ENCODE results near the gene TAS2R14.

Gene TAS2R14

GRCh38 chr12:10904686-10905085 is 34.4 kb downstream of the TAS2R14 start:
- DNase-seq (ENCODE audit: low spot score), result no peak

- DNase-seq (ENCODE audit: low spot score), result no peak
These were observed 37.6 kb downstream of the TAS2R14 start for GRCh38 chr12:10901427-10901826.

GRCh38 chr12:10900972-10901371 is 38.1 kb downstream of the TAS2R14 start:
- no peak for DNase-seq (ENCODE audit: low spot score)

- DNase-seq (ENCODE audit: low spot score), result no peak
These were observed 38.5 kb downstream of the TAS2R14 start for GRCh38 chr12:10900530-10900929.

GRCh38 chr12:10896854-10897253 is 42.2 kb downstream of the TAS2R14 start:
- no peak for DNase-seq (ENCODE audit: low spot score)

GRCh38 chr12:10891937-10892336 is 47.1 kb downstream of the TAS2R14 start:
- DNase-seq (ENCODE audit: low spot score), result no peak

GRCh38 chr12:10889226-10889625 is 49.8 kb downstream of the TAS2R14 start:
- DNase-seq (ENCODE audit: low spot score), result no peak
